HG02623 (cell line): Measurements from ENCODE around the gene PCDHB14.

Experiments used
- ATAC-seq: cut with Tn5 transposase; IDR thresholded peaks from one replicate; pipeline ENCODE4 v1.9.1; 2021; ENCODE audit warnings: moderate library complexity; ENCODE audit not compliant: unreplicated experiment

The PCDHB14 gene

GRCh38 chr5:141269195-141269594 lies 46.1 kb downstream of the PCDHB14 start:
- ATAC-seq = no peak

DNA sequence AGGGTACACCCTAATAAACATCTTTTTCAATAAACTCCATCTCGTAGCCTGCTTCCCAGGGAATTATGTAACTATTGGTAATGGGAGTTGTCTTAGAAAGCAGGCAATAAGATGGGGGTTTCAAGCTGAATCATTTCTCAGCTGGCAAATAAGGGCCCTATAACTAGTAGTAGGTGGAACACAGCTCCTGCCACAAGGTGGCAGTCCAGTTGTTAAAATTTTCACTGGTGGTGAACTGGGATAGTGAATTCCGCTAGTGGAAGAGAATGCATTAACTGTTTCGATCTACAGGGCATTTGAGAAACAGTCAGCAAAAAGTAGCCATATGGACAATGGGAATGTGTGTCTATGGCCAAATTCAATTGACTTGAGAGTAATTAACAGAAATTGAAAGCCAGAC lies 49.8 kb downstream of the PCDHB14 start:
- no peak for ATAC-seq
